Fibroblast of mammary gland (primary cell): ENCODE measurements around the gene DENND5B.

Experiments used
- DNase-seq: peaks from one replicate; pipeline ENCODE4 v3.0.0-alpha.2; 2010; ENCODE audit warnings: low read depth
- H3K4me3 ChIP-seq: 2 replicates; pipeline ENCODE4 v1.5.1; 2011; ENCODE audit warnings: low read depth, mild to moderate bottlenecking, low read length, moderate library complexity; ENCODE audit not compliant: control insufficient read depth
- TF ChIP-seq, protein P1 (sequence below): conservative IDR thresholded peaks from 2 replicates; pipeline ENCODE4 v1.5.1; 2011; ENCODE audit warnings: low read depth, low read length, inconsistent platforms; ENCODE audit not compliant: control insufficient read depth, insufficient read depth

DENND5B gene

DNA sequence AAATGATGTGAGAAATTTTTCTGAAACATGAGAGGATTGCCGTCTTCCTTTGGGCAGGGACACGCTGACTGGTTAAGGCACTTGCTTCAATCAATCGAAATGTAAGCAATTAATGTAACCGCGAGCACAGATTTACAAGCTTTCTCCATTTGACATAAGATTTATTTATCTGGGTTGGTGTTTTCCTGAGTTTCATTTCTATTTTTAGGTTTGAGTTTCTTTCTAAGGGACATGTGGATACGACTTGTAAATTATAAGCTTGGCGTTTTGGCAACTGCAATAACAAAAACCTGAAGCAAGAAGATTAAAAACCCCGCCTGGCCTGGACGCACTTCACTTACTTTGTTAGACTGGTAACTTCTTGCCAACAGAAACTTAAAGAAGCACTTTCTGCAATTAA is 244.7 kb downstream of the DENND5B start:
- DNase-seq, result no peak
- TF ChIP-seq, protein P1, sequence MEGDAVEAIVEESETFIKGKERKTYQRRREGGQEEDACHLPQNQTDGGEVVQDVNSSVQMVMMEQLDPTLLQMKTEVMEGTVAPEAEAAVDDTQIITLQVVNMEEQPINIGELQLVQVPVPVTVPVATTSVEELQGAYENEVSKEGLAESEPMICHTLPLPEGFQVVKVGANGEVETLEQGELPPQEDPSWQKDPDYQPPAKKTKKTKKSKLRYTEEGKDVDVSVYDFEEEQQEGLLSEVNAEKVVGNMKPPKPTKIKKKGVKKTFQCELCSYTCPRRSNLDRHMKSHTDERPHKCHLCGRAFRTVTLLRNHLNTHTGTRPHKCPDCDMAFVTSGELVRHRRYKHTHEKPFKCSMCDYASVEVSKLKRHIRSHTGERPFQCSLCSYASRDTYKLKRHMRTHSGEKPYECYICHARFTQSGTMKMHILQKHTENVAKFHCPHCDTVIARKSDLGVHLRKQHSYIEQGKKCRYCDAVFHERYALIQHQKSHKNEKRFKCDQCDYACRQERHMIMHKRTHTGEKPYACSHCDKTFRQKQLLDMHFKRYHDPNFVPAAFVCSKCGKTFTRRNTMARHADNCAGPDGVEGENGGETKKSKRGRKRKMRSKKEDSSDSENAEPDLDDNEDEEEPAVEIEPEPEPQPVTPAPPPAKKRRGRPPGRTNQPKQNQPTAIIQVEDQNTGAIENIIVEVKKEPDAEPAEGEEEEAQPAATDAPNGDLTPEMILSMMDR, result no peak
- no peak overlapping the region for H3K4me3 ChIP-seq

- H3K4me3 ChIP-seq, result no peak overlapping the region
- TF ChIP-seq, protein P1, result no peak
- DNase-seq, result no peak
Observed at GRCh38 chr12:31343139-31343538, 247.8 kb downstream of the DENND5B start.

GRCh38 chr12:31342286-31342685 is 248.7 kb downstream of the DENND5B start:
- TF ChIP-seq, protein P1, result no peak
- no peak for DNase-seq

DNA sequence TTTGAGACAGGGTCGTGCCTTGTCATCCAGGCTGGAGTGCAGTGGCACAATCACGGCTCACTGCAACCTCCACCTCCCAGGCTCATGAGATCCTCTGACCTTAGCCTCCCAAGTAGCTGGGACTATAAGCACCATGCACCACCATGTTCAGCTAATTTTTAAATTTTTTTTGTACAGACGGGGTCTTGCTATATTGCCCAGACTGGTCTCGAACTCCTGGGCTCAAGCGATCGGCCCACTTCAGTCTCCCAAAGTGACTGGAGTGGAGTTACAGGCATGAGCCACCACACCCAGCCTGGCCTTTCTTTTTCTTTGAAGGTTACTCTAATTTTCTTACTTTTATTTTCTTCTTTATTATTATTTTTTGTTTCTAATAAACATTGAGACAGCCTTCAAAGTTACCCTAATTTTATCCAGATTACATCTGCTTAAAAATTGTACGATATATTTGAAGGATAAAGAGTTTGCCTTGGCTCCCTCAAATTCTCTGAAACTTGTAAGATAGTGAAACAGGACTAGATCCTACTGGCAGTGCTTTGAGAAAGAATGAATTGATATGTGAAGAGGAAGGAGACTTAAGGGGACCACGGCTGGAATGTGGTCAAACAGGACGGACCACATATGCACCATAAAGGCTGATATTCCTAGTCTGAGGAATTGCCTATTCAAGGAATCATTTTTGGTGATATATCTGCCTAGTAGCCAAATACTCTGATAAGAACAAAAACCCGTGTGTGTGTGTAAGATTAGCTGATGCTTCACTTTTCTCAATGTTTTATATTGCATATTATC is 250.9 kb downstream of the DENND5B start:
- TF ChIP-seq, protein P1, result no peak
- no peak for DNase-seq
- no peak overlapping the region for H3K4me3 ChIP-seq

More at GRCh38 chr12:31342286-31342685, 248.7 kb downstream of the DENND5B start:
- no peak overlapping the region for H3K4me3 ChIP-seq

- H3K4me3 ChIP-seq, result no peak overlapping the region
- TF ChIP-seq, protein P1, result no peak
- DNase-seq, result no peak
Observed at GRCh38 chr12:31337952-31338351, 253.0 kb downstream of the DENND5B start.
